HG03460 (cell line): Measurements from ENCODE around the gene PSME3IP1.

Source experiments
- ATAC-seq: cut with Tn5 transposase; IDR thresholded peaks from one replicate; pipeline ENCODE4 v1.9.1; 2021; ENCODE audit not compliant: unreplicated experiment

The PSME3IP1 gene

GRCh38 chr16:57169327-57169726 lies 16.5 kb downstream of the PSME3IP1 start:
- ATAC-seq: no peak

GRCh38 chr16:57167953-57168352 lies 17.9 kb downstream of the PSME3IP1 start:
- ATAC-seq: no peak

GRCh38 chr16:57167538-57167937 lies 18.3 kb downstream of the PSME3IP1 start:
- ATAC-seq: no peak

GRCh38 chr16:57166951-57167350 lies 18.9 kb downstream of the PSME3IP1 start:
- no peak for ATAC-seq

GRCh38 chr16:57166451-57166850 lies 19.4 kb downstream of the PSME3IP1 start:
- no peak for ATAC-seq

- ATAC-seq: no peak
Observed at GRCh38 chr16:57165938-57166337, 19.9 kb downstream of the PSME3IP1 start.

GRCh38 chr16:57165483-57165882 lies 20.4 kb downstream of the PSME3IP1 start:
- ATAC-seq: no peak

- no peak for ATAC-seq
Observed at GRCh38 chr16:57163842-57164241, 22.0 kb downstream of the PSME3IP1 start.

- ATAC-seq: no peak
Observed at GRCh38 chr16:57159447-57159846, 26.4 kb downstream of the PSME3IP1 start.

- no peak for ATAC-seq
Observed at GRCh38 chr16:57157533-57157932, 28.3 kb downstream of the PSME3IP1 start.

GRCh38 chr16:57156351-57156703 lies 29.5 kb downstream of the PSME3IP1 start:
- ATAC-seq: no peak

- ATAC-seq: no peak
Observed at GRCh38 chr16:57155702-57156350, 30.0 kb downstream of the PSME3IP1 start.

- no peak for ATAC-seq
Observed at GRCh38 chr16:57153841-57154240, 32.0 kb downstream of the PSME3IP1 start.

GRCh38 chr16:57152096-57153093 lies 33.4 kb downstream of the PSME3IP1 start:
- ATAC-seq: no peak

- ATAC-seq: no peak
Observed at GRCh38 chr16:57151369-57151768, 34.5 kb downstream of the PSME3IP1 start.

- no peak for ATAC-seq
Observed at GRCh38 chr16:57150682-57151330, 35.0 kb downstream of the PSME3IP1 start.

GRCh38 chr16:57149391-57149790 lies 36.4 kb downstream of the PSME3IP1 start:
- ATAC-seq: no peak

GRCh38 chr16:57148481-57148880 lies 37.4 kb downstream of the PSME3IP1 start:
- no peak for ATAC-seq

GRCh38 chr16:57147381-57148221 lies 38.2 kb downstream of the PSME3IP1 start:
- ATAC-seq: no peak

- ATAC-seq: no peak
Observed at GRCh38 chr16:57146735-57147134, 39.1 kb downstream of the PSME3IP1 start.
